GM19035 (cell line): ENCODE results near the gene ZNF48.
A peak's percentile ranks its signal among the peaks of the same experiment; 100 is the strongest.
"Not testable (repeated sequence)": the region's sequence is repeated elsewhere in the genome, so short reads cannot be mapped to it uniquely, and the experiment has no call there.

Experiments
- ATAC-seq: cut with Tn5 transposase; IDR thresholded peaks from one replicate; pipeline ENCODE4 v1.9.1; 2021; ENCODE audit not compliant: unreplicated experiment

Gene ZNF48

DNA sequence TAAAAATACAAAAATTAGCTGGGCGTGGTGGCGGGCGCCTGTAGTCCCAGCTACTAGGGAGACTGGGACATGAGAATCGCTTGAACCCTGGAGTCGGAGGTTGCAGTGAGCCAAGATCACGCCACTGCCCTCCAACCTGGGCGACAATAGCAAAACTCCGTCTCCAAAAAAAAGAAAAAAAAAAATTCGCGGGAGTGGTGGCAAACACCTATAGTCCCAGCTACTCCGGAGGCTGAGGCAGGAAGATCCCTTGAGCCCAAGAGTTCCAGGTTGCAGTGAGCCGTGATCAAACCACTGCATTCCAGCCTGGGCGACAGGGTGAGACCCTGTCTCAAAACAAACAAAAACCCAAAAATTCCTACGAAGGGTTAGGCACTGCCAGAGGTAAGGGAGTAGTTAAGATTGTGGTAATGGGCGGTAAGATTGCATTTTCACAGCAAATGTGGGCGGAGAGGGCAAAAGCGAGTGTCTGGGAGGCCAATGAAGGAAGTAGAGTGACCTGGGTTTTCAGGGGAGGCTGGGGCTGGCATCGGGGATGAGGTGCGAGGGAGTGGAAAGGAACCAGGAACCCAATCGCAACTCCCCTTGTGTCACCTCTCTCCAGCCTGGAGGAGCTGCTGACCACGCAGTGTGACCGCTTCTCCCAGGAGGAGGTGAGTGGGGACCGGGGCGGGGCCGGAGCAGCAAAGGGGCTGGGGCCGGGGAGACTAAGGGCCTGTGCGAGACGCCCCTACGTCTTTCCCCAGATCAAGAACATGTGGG is 18.0 kb upstream of the ZNF48 start:
- ATAC-seq, result peak; percentile 1

DNA sequence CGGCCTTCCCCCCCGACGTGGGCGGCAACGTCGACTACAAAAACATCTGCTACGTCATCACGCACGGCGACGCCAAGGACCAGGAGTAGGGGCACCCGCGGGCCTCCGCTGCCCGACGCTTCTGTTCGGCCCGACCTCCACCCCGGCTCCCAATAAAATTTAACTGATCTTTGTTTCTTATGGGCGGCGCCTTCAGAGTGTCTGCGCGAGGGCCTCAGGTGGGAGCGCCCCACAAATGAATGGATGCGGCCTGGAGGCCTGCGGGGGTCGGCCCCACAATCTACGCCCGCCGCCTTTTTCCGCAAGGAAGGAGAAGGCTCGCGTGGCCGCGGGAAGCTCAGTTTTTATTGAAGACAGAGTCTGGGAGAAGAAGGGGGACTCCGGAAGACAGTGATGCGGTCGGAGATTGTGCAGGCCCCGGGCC is 17.4 kb upstream of the ZNF48 start:
- peak; percentile 43 for ATAC-seq

DNA sequence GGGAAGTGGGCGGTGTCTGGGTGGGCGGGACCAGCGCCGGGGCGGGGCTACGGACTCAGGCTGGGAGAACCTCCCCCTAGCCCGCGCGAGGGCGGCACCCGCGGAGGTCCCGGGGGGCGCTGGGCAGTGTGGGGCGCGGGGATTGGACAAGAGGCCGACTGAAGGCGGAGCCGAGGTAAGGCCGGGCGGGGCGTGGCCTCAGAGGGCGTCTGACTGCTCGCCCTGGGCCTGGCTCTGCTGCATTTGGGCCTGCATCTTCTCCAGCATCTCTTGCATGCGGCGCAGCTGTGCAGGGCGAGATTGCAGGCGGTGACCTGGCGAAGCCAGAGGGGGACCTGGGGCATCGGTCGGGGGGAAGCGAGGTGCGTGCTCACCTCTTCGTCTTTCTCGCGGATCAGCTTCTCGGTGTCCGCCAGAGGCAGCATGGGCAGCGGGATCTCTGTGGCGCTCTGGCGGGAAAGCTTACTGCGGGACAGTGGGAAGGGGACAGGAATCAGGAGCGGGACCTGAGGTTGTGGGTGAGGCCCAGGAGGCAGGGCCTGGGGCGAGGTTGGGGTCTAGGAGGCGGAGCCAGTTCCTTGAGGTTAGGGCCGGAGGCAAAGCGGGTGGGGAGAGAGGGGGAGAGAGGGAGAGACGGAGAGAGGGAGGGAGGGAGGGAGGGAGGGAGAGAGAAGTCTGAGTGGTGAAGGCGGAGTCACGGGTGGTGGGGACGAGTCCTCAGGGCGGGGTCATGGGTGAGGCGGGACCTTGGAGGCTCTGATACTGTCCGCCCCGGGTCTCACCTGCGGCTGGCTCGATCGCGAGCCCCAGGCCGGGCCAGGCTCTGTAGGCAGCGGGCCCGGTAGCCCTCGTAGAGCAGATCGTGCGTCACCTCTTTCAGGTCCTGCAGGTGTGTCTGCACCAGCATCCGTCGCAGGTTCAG is 16.7 kb upstream of the ZNF48 start:
- peak; percentile 89 for ATAC-seq

DNA sequence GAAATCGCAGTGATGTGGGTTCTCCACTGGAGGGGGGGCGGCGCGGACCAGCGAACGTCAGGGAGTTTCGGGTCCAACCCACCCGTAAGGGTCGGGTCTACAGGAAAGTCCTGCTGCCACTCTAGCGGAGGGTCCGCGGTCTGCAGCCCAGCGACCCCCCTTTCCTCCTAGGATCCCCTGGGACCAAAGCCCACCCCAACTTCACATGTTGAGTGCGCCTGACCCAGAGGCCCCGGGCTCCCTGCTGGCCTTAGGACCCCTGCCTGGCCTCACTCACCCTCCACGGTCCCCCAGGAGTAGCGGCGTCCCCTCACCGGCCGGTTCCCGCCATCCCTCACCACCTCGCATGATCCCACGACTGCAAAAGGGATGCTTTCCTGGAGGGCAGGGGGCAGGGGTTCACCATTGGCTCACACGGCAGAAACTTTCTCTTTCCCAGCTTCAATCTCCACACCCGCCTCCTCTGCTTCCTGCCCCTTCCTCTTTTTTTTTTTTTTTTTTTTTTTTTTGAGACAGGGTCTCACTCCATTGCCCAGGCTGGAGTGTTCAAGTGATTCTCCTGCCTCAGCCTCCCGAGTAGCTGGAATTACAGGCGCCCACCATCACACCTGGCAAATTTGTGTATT is 15.9 kb upstream of the ZNF48 start:
- no peak for ATAC-seq

DNA sequence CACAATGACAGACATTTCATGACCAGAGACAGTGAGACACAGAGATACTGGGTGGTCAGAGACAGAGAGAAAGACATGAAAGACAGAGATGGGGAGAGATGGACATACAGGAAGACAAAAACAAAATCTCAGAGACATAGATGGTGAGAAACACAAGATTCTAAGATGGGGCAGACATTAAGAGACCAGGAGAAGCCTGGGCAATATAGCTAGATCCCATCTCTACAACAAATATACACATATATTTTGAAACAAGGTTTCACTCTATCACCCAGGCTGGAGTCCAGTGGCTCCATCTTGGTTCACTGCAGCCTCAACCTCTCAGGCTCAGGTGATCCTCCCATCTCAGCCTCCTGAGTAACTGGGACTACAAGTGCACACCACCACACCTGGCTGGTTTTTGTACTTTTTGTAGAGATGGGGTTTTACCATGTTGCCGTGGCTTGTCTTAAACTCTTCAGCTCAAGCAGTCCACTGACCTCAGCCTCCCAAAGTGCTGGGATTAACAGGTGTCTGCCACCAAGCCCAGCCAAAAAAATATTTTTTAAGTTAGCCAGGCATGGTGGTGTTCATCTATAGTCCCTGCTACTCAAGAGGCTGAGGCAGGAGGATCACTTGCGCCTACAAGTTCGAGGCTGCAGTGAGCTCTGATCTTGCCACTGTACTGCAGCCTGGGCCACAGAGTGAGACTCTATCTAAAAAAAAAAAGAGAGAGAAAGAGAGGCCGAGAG is 15.0 kb upstream of the ZNF48 start:
- no peak for ATAC-seq

DNA sequence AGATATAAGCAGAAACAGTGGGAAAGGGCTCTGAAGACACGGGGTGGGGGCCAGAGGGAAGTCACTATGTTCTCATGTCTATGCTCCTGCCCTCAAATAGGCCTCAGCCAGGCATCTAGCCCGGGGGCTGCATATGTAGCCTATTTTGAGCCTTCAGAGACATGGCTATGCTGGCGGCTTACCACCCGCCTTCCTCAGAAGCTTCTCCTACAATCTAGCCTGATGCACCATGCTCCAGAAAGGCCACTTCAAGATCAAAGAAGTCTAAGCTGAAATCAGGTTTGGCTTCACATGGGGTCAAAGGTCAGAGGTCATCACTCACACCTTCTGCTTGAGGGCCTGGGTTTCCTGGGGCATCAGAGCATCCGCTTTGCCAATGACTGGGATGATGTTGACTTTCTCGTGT is 14.4 kb upstream of the ZNF48 start:
- ATAC-seq, result no peak

DNA sequence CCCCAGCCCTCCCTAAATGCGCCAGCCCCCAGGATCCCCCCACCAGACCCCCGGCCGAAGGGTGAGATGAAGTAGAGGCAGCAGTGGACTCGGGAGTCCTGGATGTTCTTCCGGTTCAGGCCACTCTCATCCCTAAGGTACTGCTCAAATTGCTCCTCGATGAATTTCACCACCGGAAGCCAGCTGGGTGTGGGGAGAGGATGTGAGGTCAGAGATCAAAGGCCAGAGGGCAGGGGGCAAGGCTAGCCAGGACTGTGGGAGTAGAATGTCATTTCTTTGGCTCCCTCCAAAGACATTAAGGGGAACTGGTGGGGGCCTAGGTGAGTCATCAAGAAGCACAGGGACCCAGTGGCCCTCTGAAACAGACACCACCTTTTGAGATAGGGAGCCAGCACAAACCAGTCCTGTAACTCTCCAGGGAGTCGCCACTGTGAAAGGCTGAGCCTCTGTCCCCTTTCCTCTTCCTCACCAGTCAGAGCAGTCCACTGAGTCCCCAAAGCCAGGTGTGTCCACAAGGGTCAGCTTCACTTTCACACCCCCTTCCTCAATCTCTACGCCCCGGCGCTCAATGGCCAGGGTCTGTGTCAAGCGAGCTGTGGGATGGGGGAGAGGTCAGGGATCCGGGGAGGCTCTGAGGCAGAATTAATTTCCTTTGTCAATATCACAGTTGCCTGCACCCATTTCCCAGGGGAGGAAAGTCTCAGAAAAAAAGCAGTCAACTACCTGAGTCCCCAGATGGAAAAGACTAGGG is 13.8 kb upstream of the ZNF48 start:
- no peak for ATAC-seq

DNA sequence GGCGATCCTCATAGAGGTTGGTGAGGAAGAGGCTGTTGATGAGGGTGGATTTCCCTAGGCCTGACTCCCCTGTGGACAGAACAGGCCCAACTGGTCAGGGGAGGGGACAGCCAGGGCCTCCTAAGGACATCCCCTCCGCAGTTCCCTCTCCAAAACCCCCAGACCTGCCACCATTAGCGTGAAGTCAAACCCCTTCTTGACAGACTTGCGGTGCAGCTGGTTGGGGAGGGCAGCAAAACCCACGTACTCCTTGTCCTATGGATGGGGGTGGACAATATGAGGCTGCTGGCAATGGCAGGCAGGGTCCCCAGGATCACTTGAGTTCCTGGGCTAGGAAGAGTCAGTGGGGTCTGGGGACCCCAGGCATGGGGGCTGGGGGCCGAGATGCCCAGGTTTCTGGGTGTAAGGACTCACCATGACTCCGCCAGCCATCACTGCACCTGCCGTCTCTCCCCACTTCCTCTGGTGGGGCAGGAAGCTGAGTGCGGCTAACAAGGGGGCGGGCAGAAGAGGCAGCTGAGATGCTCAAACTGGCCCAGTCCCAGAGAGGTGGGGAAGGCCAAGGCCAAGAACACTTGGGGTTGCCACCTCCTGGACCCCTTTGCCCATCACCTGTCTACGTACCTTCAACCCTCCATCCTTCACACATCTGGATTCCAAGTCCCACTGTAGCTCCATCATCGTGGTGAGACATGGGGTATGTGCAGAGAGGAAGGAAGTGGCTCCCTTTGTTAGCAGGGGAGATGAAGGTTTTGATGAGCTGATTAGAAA is 12.9 kb upstream of the ZNF48 start, which contains the start of gene SEPTIN1:
SEPTIN1 (minus strand) TSS at position 451 of the 771 bp plus-strand sequence; CDS start at position 432, 19 bp downstream.
- no peak for ATAC-seq

DNA sequence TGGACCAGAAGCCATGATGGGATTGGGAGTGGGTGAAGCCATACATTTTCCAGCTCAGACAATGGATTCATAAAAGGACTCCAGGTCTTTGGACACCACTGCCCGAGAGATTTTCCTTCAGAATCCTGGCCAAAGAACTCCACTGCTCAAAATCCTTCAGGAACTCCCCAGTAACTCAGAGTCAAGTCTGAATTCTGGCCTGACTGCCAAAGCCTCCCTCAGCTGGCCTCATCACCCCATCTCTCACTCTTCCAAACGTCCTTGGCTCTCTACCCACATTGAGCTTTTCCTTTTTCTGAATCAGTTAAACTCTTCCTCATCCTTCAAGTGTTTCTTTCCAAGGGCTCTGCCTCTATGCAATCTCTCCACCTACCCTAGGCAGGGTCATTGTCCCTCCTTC is 11.7 kb upstream of the ZNF48 start:
- no peak for ATAC-seq

DNA sequence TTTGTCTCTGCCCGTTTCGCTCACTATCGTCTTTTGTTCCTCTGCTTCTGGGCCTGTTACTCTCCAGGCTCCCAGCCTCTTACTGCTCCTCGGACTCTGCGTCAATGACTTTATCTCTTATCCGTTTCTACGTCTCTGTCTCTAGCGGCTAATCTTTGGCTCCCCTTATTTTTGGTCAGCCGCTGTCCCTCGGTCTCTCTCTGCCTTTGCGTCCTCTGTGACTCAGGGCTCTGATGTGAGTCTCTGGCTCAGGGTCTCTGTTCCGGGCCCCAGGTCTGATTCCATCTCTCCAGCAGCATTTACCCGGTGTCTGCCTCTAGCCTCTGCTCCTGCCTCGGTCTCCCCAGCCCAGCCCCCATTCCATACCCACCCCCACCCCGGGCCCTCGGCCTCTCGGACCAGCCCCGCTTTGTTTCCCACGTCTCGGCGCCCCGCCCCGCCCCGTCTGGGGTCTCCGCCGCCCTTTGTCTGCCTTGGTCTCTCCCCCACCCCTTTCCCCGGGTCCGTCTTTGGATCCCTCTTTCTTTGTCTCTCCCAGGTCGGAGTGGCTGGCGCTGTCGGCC is 547 bp upstream of the ZNF48 start:
- no peak for ATAC-seq

DNA sequence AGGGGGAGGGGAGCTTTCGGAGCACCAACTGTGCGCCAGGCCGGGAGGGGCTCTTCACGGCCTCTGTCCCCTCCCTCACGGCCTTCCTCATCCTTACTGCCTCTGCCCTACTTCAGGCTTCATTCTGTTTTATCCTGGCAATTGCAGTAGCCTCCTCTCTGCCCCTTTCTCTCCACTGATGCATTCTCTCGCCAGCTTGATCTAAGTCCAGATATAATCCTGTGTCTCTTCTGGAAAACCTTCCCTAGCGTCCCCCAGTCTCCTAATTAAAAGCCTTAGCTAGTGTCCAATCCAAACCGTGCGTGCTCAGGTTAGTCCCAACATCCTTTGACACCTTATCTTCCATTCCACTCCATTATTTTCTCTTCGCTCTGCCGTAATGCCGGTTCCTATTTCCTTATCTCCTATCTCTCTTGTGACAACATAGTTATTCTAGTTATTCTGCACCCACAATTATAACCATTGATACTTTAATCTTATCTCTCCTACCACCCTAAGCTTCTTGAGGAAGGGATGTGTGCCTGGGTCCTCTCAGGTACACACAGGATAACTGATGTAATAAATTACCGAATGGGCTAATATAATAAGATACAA is 869 bp downstream of the ZNF48 start:
- ATAC-seq, result no peak

DNA sequence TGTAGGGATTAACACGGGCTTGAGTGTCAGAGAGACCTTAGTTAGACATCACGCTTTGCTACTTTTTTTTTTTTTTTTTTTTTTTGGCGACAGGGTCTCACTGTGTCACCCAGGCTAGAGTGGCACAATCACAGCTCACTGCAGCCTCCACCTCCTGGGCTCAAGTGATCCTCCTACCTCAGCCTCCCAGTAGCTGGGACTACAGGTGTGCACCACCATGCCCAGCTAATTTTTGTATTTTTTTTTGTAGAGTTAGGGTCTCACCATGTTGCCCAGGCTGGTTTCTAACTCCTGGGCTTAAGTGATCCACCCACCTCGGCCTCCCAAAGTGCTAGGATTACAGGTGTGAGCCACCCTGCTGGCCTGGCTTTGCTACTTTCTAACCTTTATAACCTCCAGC is 1.4 kb downstream of the ZNF48 start:
- not testable (repeated sequence) for ATAC-seq

DNA sequence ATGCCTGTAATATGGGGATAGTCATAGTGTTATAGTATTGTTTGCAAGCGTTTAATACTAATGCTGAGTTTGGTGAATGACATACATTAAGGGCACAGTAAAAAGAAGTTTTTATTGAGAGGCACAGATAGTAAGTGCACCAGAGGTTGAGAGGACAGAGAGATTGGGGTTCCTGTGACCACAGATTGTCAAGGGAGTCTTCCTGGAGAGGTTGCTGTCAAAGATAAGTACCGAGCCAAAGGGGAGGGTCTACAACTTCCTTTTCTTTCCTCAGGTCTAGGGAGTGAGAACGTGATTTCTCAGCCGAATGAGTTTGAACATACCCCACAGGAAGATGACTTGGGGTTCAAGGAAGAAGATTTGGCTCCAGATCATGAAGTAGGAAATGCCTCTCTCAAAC is 1.8 kb downstream of the ZNF48 start:
- no peak for ATAC-seq

DNA sequence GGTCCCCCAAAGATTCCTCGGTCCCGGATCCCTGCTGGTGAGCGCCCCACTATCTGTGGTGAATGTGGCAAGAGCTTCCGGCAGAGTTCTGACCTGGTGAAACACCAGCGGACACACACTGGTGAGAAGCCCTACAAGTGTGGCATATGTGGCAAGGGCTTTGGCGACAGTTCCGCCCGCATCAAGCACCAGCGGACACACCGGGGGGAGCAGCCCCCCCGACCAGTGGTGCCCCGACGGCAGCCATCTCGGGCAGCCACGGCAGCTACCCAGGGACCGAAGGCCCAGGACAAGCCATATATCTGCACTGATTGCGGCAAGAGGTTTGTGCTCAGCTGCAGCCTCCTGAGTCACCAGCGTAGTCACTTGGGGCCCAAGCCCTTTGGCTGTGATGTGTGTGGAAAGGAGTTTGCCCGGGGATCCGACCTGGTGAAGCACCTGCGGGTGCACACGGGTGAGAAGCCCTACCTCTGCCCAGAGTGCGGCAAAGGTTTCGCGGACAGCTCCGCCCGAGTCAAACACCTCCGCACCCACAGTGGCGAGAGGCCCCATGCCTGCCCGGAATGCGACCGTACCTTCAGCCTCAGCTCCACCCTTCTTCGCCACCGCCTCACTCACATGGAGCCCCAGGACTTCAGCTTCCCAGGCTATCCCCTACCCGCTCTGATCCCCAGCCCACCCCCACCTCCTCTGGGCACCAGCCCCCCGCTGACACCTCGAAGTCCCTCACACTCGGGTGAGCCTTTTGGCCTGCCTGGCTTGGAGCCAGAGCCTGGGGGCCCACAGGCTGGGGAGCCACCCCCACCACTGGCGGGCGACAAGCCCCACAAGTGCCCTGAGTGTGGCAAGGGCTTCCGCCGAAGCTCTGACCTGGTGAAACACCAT is 2.8 kb downstream of the ZNF48 start:
- no peak for ATAC-seq

DNA sequence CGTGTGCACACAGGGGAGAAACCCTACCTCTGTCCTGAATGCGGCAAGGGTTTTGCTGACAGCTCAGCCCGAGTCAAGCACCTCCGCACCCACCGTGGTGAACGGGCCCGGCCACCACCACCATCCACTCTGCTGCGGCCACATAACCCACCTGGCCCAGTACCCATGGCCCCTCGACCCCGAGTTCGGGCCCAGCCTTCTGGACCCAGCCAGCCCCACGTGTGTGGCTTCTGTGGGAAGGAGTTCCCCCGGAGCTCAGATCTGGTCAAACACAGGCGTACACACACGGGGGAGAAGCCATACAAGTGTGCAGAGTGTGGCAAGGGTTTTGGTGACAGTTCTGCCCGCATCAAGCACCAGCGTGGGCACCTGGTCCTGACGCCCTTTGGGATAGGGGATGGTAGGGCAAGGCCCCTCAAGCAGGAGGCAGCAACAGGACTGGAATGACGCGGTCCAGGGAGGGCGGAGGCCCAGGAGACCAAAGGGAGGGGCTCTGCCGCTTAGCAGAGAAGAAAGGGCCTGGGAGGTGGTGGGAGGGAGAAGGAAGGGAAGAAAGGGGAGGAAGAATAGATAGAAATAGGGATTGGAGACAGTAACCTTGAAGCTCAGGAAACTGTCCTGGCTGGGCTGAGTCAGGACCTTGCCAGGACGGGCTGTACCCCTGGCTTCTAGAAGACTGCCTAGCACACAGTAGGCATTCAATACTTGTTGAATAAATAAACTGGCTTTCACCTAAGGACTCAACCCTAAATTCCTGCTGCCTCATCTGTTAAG is 3.6 kb downstream of the ZNF48 start:
- no peak for ATAC-seq

DNA sequence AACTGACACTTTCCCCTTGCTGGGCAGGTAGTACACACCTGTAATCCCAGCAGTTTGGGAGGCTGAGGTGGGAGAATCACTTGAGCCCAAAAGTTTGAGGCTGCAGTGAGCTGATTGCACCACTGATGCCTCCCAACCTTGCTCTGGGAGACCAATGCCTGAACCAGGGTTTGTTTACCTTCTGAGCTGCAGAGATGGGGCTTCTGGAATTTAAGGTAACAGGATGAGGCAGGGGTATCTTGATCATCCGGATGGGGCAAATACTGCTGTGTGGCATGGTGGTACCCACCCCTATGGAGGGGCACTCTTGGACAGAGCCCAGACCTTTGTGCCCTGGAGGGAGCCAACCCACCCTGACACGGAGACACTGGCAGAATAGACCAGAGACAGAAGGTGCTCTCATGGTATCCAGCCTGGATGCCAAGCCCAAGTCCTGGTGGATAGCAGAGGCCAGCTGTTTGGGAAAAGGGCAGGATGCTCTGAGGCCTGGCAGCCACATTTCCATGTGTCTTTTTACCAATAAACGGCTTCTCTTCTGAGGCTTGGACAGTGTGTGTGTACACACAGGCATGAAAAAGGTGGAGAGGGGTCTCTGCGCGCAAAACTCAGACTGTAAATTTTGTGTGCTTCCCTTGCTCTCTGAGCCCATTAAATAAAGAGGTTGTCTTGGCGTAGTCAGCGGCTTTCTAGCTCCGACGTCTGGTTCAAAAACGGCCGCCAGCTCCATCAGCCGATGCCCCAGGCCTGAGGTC is 4.4 kb downstream of the ZNF48 start:
- ATAC-seq, result no peak
